GM21529 (cell line): ENCODE data around the gene GOLGA6D.
"Not testable (repeated sequence)": the region's sequence is repeated elsewhere in the genome, so short reads cannot be mapped to it uniquely, and the experiment has no call there.

Source experiments
- ATAC-seq: cut with Tn5 transposase; IDR thresholded peaks from one replicate; pipeline ENCODE4 v1.9.1; 2021; ENCODE audit not compliant: unreplicated experiment

The GOLGA6D gene

GRCh38 chr15:75282572-75282971 lies at the start of gene GOLGA6D:
GOLGA6D (plus strand) TSS chr15:75282835; CDS start chr15:75282876, 41 bp downstream.
- ATAC-seq: not testable (repeated sequence)

- ATAC-seq: no peak
These were observed 49.0 kb upstream of the GOLGA6D start for GRCh38 chr15:75233504-75234190.

GRCh38 chr15:75234191-75234810 lies 48.3 kb upstream of the GOLGA6D start:
- no peak for ATAC-seq

- no peak for ATAC-seq
These were observed 47.5 kb upstream of the GOLGA6D start for GRCh38 chr15:75235051-75235673.

GRCh38 chr15:75235760-75236729 lies 46.6 kb upstream of the GOLGA6D start:
- no peak for ATAC-seq

GRCh38 chr15:75237316-75237982 lies 45.2 kb upstream of the GOLGA6D start:
- no peak for ATAC-seq

GRCh38 chr15:75238150-75238549 lies 44.5 kb upstream of the GOLGA6D start:
- no peak for ATAC-seq

GRCh38 chr15:75245741-75246140 lies 36.9 kb upstream of the GOLGA6D start:
- ATAC-seq: not testable (repeated sequence)

GRCh38 chr15:75248991-75249390 lies 33.6 kb upstream of the GOLGA6D start:
- not testable (repeated sequence) for ATAC-seq

GRCh38 chr15:75249726-75250125 lies 32.9 kb upstream of the GOLGA6D start:
- ATAC-seq: no peak

GRCh38 chr15:75251343-75251742 lies 31.3 kb upstream of the GOLGA6D start:
- not testable (repeated sequence) for ATAC-seq

GRCh38 chr15:75252285-75252684 lies 30.4 kb upstream of the GOLGA6D start:
- ATAC-seq: not testable (repeated sequence)

- not testable (repeated sequence) for ATAC-seq
These were observed 24.6 kb upstream of the GOLGA6D start, which contains the start of gene GOLGA6C for GRCh38 chr15:75258034-75258433. GOLGA6C (plus strand) TSS chr15:75258334; CDS start chr15:75258599, 265 bp downstream.

- ATAC-seq: not testable (repeated sequence)
These were observed 23.9 kb upstream of the GOLGA6D start for GRCh38 chr15:75258620-75259343.

GRCh38 chr15:75259873-75260272 lies 22.8 kb upstream of the GOLGA6D start:
- not testable (repeated sequence) for ATAC-seq

GRCh38 chr15:75273751-75274359 lies 8.8 kb upstream of the GOLGA6D start:
- ATAC-seq: not testable (repeated sequence)

- ATAC-seq: peak; percentile 69
These were observed 8.0 kb upstream of the GOLGA6D start for GRCh38 chr15:75274509-75275107.

GRCh38 chr15:75275617-75276016 lies 7.0 kb upstream of the GOLGA6D start:
- ATAC-seq: not testable (repeated sequence)

- not testable (repeated sequence) for ATAC-seq
These were observed 4.1 kb upstream of the GOLGA6D start for GRCh38 chr15:75278497-75278896.
